Ascending aorta (tissue), 2 donors: ENCODE measurements around the gene EEF1G. TPM values are rescaled to one million over a fixed set of nuclear protein-coding genes. Genes with fewer than 3 reads are reported as not detected.
"Not testable (repeated sequence)": the region's sequence is repeated elsewhere in the genome, so short reads cannot be mapped to it uniquely, and the experiment has no call there.

Experiments used
- DNase-seq, 2 donors: peaks; one replicate each; pipeline ENCODE4 v3.0.0-alpha.2; 2019; ENCODE audit warnings: low spot score in 2 of 2
- H3K27ac ChIP-seq, 2 donors: fragments of 200-600 bp; sonication (generic); one replicate each; pipeline ENCODE4 v1.5.1; 2016 to 2017; ENCODE audit warnings: mild to moderate bottlenecking in 1 of 2
- H3K27me3 ChIP-seq: fragments of 200-600 bp; sonication (generic); one replicate; pipeline ENCODE4 v1.5.1; 2017
- H3K36me3 ChIP-seq, 2 donors: fragments of 200-600 bp; sonication (generic); one replicate each; pipeline ENCODE4 v1.5.1; 2016
- H3K4me1 ChIP-seq, 2 donors: fragments of 200-600 bp; sonication (generic); one replicate each; pipeline ENCODE4 v1.5.1; 2016 to 2017; ENCODE audit warnings: mild to moderate bottlenecking in 1 of 2
- H3K4me3 ChIP-seq, 2 donors: fragments of 200-600 bp; sonication (generic); one replicate each; pipeline ENCODE4 v1.5.1; 2016 to 2017; ENCODE audit warnings: mild to moderate bottlenecking in 1 of 2
- H3K9me3 ChIP-seq, 2 donors: fragments of 200-600 bp; sonication (generic); one replicate each; pipeline ENCODE4 v1.5.1; 2016
- CTCF ChIP-seq, 3 experiments: fragments of 200-600 bp in 2 of 3; fragments of 450-650 bp in 1 of 3; sonication (generic) in 2 of 3; IDR thresholded peaks; one replicate each; pipeline ENCODE4 v1.5.1; 2016 to 2019; ENCODE audit warnings: antibody characterized with exemption in 3 of 3, mild to moderate bottlenecking in 1 of 3, moderate library complexity in 1 of 3
- intact Hi-C: fragments of 100-400 bp; cut with DNase I; formaldehyde crosslinking; loops from one replicate; pipeline ENCODE4 v1.15.1; 2023
- total RNA-seq: library from RNA; depleted of rRNA; stranded (reverse); fragments of >200 nt; gene quantifications from one replicate; pipeline ENCODE4 v1.1.0, GENCODE V29; 2016

Gene EEF1G
- total RNA-seq, 1 donor from 2014 or later: 1,083 TPM

GRCh38 chr11:62565100-62565802 lies 8.4 kb downstream of the EEF1G start:
- intact Hi-C loops: no loop called here
- no peak for DNase-seq
- TF ChIP-seq CTCF (IDR thresholded peaks at IDR 0.05): no peak
- H3K4me1 ChIP-seq: peaks cover 4 to 7% of the 10 kb centered on the region in 2 donors
- H3K36me3 ChIP-seq: peaks cover 76 to 77% of the 10 kb centered on the region in 2 donors
- no peak overlapping the region for H3K4me3 ChIP-seq
- H3K27me3 ChIP-seq: no peaks in the 10 kb centered on the region
- H3K9me3 ChIP-seq: no peaks in the 10 kb centered on the region
- H3K27ac ChIP-seq: no peak overlapping the region

DNA sequence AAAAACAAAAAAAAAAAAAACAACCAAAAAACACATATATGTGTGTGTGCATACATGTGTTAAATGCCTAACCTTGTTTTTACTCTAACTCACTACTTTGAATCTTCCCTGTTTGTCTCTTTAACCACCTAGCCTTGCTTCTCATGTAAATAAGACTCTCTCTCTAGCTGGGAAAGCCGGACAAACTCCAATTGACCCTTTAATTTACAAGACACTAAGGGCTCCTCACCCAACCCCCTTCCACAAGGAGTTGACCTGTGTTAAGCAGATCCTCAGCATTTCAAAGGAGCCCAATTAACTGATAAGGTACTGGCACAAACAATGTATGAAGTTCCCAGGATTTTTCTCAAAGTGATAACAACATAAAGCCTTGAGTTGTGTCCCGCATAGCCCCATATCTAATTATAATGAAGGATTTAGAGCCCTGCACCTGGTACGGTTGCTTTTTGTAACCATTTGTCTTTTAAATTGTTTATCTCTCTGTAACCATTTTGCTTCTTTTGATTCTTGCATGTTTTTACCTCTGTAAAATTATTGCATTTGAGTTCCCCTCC lies 11.9 kb downstream of the EEF1G start:
- DNase-seq, intact Hi-C loops, H3K27me3 ChIP-seq, H3K4me3 ChIP-seq, H3K9me3 ChIP-seq: not testable (repeated sequence)
- Histone ChIP-seq H3K4me1 (peaks cover 8 to 19% of the 10 kb centered on the region in 2 donors), H3K27ac (peak overlapping the region; percentile 81 to 84), H3K36me3 (peaks cover 59 to 61% of the 10 kb centered on the region in 2 donors)

DNA sequence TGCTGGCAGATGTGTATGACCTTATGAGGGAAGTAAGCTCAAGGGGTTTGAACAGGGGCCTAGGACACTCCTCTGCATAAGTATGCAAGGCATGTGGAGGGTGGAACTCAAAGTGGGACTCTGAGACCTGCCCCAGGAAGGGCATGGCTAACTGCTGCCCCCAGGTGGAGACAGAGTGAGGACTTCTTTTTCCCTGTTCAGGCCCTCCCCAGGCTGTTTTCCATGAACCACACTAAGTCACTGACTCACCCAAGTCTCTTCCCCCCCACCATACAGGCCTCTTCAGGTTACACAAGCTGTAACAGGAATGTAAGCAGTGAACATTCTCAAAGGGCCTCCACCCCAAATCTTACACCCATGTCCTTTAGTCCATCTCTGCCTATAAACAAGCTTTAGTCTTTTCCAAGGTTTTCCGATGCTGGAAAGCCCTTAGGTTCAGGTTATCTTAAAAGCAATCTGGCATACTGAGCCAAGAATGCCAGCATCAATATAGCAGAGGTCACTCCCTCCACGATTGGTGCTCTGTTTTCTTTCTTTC lies 13.1 kb downstream of the EEF1G start:
- Histone ChIP-seq H3K27ac (peak overlapping the region; percentile 81 to 84), H3K9me3 (no peaks in the 10 kb centered on the region), H3K4me3 (no peak overlapping the region), H3K4me1 (peaks cover 16 to 29% of the 10 kb centered on the region in 2 donors), H3K27me3 (no peaks in the 10 kb centered on the region), H3K36me3 (peaks cover 48 to 50% of the 10 kb centered on the region in 2 donors)
- TF ChIP-seq CTCF (IDR thresholded peaks at IDR 0.05): peak; percentile 83 to 92 (median 85)
- DNase-seq: peak; percentile 63 to 98
- intact Hi-C loops: loop anchor here (1.0 kb wide), 4 partner anchors 14 to 165 kb away; partner anchors contain the start of genes AHNAK and TUT1

- H3K27me3 ChIP-seq, H3K4me3 ChIP-seq, DNase-seq, H3K9me3 ChIP-seq: not testable (repeated sequence)
- intact Hi-C loops: loop anchor here (1.0 kb wide), 4 partner anchors 13 to 164 kb away; partner anchors contain the start of genes AHNAK and TUT1
- peaks cover 24 to 39% of the 10 kb centered on the region in 2 donors for H3K4me1 ChIP-seq
- peaks cover 38 to 41% of the 10 kb centered on the region in 2 donors for H3K36me3 ChIP-seq
- peak overlapping the region; percentile 73 to 79 for H3K27ac ChIP-seq
Measured at GRCh38 chr11:62559626-62560025, 14.1 kb downstream of the EEF1G start.

DNA sequence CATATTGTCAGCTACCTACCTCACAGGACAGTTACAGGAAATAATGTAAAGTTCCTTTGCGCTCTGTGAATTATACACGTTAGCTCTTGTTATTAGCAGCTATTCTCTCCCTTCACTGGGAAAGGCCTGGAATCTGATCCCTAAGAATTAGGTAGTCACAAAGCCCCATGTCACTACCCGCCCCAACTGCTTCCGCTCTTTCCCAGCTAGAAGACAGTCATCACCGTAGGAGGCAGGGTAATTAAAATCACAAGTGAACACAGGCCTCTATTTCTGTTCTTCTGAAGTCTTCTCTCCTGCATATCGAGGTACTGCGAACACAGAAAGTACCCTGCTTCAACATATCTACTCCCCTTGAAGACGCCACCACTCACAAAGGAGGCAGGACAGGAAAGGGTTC lies 14.5 kb downstream of the EEF1G start:
- intact Hi-C loops: no loop called here
- no peaks in the 10 kb centered on the region for H3K9me3 ChIP-seq
- H3K4me3 ChIP-seq: no peak overlapping the region
- no peak for TF ChIP-seq CTCF (IDR thresholded peaks at IDR 0.05)
- peak overlapping the region in 1 of 2 donors; percentile 79 for H3K27ac ChIP-seq
- no peaks in the 10 kb centered on the region for H3K27me3 ChIP-seq
- peaks cover 34 to 38% of the 10 kb centered on the region in 2 donors for H3K36me3 ChIP-seq
- no peak for DNase-seq
- peaks cover 28 to 43% of the 10 kb centered on the region in 2 donors for H3K4me1 ChIP-seq

DNA sequence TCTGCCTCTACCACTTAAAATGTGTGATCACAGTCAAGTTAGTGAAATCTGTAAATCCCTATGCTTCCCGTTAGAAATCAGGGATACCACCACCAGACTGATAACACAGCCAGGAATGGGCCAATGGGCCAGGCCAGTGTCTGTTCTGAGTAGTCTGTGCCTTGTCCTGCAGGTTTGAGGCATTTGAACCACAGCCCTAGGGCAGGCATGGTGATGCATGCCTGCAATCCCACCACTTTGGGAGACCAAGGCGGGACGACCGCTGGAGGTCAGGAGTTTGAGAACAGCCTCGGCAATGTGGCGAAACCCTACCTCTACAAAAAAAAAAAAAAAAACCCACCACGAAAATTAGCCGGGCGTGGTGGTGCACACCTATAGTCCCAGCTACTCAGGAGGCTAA lies 15.0 kb downstream of the EEF1G start:
- Histone ChIP-seq H3K36me3 (peaks cover 31 to 34% of the 10 kb centered on the region in 2 donors), H3K27ac (peak overlapping the region in 1 of 2 donors; percentile 94), H3K4me1 (peaks cover 30 to 48% of the 10 kb centered on the region in 2 donors), H3K9me3 (no peaks in the 10 kb centered on the region), H3K4me3 (no peak overlapping the region), H3K27me3 (no peaks in the 10 kb centered on the region)
- no peak for TF ChIP-seq CTCF (IDR thresholded peaks at IDR 0.05)
- DNase-seq: no peak
- intact Hi-C loops: no loop called here
